GM19438 (cell line): ENCODE data around the gene TRIM44.
"Not testable (repeated sequence)": the region's sequence is repeated elsewhere in the genome, so short reads cannot be mapped to it uniquely, and the experiment has no call there.

Experiments
- ATAC-seq: cut with Tn5 transposase; IDR thresholded peaks from one replicate; pipeline ENCODE4 v1.9.1; 2021; ENCODE audit warnings: low read depth; ENCODE audit not compliant: unreplicated experiment

TRIM44 gene

DNA sequence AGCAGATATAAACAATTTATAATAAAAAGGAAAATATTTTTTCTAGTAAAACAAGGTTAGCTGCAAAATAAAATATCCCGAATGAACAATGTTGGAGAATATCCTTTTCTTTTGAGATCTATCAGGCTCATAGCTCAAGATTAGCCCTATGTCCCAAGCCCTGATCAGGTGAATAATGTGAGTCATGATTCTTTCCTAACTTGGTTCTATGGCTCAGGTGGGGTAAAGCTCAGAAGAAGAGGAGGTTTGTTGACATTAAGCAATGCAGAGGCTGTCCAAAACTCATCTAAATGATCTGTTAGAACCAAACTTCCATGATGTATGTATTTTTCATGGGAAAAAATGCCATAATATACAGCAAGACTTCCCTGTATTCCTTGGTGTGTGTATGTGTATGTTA is 86.1 kb downstream of the TRIM44 start:
- no peak for ATAC-seq

DNA sequence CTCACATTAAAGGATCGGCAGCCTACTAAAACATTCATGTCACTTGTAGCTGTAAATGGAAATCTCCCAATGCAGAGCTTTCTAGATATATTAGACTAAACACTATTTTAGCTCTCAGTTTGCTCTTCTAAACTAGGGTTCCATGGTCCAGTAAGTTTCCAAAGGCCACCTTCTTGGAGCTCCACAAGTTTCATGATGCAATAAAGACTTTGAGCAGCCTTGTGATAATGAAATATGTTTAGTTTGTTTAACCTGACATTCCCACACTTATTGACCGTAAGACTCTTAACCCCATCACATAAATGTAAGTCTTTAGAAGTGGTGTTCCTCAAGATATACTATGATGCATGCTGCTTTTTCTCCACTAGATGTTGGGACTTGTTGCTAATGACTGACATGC is 87.7 kb downstream of the TRIM44 start:
- no peak for ATAC-seq

DNA sequence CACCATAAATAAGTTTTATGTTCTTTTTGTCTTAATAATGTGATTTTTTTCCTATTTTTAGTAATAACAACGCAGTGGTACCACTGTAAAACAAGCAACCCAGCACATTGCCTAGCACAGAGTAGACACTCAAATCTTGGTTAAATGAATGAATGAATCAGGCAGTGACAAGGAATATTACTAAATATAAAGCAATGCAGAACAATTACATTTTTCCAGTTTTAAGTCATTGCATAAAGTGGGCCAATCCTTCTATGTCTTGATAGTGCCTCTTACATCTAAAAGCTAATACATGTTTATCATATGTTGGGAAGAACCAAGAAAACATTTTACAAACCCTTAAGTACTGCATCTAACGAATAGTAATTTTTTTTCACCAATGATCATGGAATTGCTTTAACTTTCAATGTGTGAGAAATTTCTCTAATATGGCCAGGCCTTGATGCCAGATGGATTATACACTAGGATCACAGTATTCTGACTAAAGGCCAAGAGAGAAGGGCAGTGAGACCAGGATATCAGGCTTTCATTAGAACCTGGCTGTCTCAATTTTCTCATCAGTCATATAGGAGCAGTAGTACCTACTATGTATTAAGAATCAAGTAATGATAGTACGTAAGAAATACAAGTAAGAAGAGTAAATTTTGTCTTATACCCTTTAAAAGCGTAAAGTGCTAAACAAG is 88.5 kb downstream of the TRIM44 start:
- ATAC-seq: no peak

DNA sequence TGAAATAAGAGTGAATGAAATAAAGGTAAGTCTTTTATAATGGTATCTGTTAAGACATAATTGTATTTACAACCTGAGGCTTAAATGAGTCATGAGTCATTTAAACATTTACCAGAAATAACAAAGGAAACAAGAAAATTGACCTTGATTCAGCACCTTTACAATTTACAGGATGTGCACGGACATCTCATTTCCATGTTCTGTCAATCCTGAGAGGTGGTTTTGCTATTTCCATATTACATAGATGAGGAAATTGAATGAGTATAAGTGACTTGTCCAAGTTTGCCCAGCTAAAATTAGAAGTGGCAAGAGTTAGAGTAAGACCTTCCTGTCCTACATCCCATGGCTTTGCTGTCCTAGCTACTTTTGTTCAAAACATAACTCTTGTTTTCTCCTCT is 89.1 kb downstream of the TRIM44 start:
- no peak for ATAC-seq

DNA sequence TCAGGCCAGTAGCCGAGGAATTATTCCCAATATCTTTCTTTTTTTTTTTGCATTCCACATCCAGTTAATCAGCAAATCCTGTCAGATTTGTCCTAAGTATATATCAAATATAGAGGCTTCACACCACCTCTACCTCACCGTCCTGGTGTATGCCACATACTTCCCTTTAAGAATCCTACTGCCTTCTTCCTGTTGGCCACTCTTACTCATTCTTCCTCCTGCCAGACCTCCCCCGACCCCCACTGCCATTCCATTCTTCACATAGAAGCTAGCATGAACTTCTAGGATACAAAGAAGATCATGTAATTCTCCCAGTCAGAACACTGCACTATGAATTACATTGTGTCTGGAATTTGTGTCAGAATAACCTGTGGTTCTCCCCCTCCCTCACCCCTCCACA is 89.5 kb downstream of the TRIM44 start:
- ATAC-seq: no peak

DNA sequence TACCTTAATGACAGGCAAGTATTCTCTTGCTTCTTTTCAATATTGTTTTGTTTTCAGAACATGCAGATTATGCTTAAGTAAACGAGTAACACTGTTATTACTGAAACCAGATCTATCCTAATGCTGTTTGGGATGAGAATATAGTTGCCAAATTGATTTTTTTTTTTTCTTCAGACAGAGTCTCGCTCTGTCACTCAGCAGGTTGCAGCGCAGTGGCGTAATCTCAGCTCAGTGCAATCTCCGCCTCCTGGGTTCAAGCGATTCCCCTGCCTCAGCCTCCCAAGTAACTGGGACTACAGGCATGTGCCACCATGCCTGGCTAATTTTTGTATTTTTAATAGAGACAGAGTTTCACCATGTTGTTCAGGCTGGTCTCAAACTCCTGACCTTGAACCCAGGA is 91.0 kb downstream of the TRIM44 start:
- not testable (repeated sequence) for ATAC-seq

DNA sequence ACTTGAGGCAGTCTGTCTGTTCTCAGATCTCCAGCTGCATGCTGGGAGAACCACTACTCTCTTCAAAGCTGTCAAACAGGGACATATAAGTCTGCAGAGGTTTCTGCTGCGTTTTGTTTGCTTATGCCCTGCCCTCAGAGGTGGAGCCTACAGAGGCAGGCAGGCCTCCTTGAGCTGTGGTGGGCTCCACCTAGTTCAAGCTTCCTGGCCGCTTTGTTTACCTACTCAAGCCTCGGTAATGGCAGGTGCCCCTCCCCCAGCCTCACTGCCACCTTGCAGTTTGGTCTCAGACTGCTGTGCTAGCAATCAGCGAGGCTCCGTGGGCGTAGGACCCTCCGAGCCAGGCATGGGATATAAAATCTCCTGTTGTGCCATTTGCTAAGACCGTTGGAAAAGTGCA is 97.4 kb downstream of the TRIM44 start:
- ATAC-seq: not testable (repeated sequence)

DNA sequence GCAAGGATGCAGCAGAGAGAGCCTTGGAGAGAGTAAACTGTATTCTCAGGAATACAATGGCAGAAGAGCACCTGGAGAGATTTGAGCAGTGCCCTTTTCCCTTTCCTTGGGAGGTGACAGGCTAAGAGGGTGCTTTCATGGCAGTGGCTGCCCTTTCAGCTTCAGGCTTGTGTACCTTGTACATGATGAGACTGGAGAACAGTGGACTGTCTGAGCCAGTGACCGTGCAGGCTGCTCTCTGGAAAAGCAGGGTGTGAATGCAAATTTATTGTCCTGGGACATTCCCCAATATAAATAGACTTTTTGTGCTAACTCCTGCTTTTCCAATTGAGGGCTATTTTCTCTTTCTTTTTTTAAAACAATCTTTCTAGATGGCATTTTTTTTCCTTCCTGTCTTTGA is 99.3 kb downstream of the TRIM44 start:
- no peak for ATAC-seq

DNA sequence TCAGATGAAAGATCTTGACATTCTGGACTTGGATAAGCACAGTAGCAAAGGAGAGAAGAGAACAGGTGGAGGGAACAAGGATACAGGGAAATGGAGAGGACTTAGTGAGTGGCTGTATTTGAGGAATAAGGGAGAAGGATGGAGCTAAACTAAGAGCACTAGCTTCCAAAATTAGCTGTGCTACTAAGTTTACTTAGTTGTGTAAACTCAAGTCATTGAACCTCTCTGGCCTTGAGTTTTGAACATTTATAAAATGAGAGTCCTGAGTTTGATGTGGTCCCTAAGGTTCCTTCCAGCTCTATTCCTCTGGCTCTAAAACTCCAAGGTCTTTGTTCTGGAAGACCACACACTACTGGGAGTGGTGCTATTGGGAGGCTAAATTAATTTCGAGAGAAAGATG is 100.7 kb downstream of the TRIM44 start:
- ATAC-seq: no peak

DNA sequence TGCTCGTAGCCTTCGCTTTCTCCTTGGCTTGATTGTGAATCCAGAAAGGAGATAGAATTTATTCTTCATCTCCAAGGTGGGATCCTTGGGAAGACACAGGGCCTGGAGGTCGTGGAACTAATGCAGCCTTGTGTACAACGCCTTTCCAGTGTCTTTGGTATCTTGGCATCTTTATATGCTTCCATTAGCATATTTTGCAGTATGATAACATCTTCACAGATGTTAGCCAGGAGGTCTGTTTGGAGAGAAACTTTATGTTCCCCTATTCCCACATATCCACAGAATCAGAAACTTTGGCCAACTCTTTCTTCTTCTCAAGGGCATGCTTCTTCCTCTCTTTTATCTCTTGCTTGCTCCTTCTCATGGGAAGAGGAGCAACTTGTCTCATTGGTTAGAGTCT is 101.2 kb downstream of the TRIM44 start:
- ATAC-seq: no peak

DNA sequence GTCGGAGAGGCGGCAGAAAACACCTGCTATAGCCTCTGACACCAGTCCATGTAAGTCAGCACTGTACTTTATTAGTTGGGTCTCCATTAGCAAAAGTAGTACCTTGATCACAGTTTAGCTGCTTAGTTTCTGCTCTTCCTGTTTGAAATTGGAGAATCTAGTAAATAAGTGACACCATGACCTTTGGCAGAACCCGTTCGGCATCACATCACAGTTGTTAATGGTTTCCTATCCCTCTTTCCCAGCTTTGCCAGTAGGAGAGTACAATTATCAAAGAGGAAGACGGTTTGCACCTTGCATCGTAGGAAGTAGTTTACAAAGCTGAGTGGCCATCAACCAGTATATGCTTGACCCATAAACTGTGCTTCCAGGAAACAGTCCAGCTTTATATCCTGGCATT is 101.8 kb downstream of the TRIM44 start:
- ATAC-seq: no peak

DNA sequence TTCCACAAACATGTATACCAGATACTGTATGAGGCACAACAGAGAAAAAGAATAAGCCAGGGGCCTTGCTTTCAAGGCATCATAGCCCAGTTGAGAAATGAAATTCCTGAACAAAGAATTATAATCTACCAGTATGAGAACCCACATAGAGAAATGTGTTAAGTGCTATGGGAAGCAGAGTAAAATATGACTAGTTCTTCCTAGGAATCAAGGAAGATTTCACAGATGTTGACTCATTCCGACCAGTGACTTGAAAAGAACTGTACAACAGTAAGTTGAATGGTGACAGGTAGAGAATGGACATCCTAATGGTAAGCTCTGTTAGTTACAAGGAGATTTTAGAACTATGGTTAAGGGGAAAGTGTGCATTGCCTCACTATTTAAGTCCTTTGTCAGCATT is 102.6 kb downstream of the TRIM44 start:
- no peak for ATAC-seq

DNA sequence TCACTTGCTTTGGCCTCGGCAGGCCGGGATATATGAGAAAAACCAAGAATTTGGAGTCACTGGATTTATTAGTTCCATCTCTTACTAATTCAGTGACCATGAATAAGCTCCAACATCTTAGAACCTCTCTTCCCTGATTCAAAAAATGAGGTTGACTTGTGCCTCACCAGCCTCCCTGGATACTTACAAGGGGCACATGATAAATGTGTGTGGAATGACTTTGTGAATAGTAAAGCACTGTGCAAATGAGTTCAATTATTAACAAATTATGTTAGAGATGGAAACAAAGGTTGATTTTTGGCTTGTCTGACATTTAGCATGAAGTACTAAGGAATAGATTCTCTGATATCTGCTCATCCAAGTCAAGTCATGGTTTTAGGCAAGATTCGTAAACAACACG is 104.1 kb downstream of the TRIM44 start:
- ATAC-seq: no peak

DNA sequence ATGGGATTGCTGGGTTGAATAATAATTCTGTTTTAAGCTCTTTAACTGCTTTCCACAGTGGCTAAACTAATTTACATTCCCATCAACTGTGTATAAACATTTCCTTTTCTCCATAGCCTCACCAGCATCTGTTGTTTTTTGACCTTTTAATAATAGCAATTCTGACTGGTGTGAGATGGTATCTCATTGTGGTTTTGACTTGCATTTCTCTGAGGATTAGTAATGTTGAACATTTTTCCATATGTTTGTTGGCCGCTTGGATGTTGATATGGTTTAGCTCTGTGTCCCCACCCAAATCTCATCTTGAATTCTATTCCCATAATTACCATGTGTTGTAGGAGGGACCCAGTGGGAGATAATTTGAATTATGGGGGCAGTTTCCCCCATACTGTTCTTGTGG is 107.8 kb downstream of the TRIM44 start:
- ATAC-seq: not testable (repeated sequence)

DNA sequence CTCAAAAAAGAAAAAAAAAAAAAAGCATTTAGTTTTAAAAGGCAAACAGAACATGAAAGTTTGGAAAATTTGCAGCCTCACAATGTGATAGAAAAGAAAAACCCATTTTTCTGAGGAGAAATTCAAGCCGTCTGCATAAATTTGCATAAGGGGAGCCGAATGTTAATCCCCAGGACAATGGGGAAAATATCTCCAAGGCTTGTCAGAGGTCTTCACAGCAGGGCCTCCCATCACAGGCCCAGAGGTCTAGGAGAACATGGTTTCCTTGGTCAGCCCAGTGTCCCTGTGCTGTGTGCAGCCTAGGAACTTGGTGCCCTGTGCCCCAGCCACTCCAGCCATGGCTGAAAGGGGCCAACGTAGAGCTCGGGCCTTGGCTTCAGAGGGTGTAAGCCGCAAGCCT is 109.1 kb downstream of the TRIM44 start:
- no peak for ATAC-seq

DNA sequence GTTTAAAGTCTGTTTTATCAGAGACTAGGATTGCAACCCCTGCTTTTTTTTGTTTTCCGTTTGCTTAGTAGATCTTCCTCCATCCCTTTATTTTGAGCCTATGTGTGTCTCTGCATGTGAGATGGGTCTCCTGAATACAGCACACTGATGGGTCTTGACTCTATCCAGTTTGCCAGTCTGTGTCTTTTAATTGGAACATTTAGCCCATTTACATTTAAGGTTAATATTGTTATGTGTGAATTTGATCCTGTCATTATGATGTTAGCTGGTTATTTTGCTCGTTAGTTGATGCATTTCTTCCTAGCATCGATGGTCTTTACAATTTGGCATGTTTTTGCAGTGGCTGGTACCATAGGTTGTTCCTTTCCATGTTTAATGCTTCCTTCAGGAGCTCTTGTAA is 114.7 kb downstream of the TRIM44 start:
- ATAC-seq: not testable (repeated sequence)

DNA sequence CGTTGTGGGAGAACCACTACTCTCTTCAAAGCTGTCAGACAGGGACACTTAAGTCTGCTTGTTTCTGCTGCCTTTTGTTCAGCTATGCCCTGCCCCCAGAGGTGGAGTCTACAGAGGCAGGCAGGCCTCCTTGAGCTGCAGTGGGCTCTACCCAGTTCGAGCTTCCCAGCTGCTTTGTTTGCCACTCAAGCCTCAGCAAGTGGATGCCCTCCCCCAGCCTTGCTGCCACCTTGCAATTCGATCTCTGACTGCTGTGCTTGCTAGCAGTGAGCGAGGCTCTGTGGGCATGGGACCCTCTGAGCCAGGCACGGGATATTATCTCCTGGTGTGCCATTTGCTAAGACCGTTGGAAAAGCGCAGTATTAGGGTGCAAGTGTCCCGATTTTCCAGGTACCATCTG is 116.4 kb downstream of the TRIM44 start:
- ATAC-seq: not testable (repeated sequence)

DNA sequence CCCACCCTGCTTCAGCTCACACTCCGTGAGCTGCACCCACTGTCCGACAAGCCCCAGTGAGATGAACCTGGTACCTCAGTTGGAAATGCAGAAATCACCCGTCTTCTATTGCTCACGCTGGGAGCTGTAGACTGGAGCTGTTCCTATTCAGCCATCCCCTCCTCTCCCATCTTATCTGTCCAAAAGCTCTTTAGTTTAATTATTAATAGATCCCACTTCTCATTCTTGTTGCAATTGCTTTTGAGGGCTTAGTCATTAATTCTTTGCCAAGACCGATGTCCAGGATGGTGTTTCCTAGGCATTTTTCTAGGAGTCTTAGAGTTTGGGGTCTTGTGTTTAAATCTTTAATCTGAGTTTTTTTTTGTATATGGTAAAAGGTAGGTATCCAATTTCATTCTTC is 116.8 kb downstream of the TRIM44 start:
- ATAC-seq: no peak

DNA sequence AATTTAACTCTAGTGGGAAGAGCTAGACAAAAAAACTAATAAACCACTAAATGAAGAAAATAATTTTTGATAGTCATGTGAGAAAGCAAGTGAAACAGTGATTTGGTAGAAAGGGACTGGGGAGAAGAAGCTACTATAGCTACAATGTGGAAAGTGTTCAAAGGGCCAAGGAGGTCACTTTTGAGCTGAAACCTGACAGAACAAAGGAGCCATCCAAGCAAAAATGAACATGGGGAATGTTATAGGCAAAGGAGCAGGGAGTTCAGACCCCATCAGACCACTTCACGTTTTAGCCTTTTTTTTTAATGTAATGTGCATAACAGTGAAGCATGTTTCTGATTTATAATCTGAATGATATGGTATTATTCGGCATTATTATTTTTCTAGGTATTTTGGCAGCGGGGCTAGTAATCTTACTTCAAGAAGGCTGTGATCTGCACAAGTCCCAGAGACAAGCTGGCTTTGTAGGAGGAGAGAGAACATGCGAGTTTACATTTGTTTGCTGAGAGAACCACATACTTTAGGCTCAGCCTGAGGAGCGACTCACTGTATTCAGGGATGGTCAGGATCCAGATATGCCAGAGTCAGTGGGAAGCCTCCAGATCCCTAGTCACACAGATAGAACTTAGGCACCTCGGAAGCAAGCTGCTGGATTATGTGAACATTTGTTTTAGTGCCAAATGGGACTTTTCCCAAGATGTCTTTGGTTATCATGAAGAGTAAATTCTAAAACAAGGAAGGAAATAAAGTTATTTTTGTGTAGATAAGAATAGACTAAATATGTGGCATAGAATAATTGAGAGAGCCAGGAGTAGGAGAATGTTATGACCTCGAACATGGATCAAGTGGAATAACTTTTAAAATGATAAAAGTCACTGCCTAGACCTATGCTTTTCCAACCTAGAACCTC is 118.6 kb downstream of the TRIM44 start:
- no peak for ATAC-seq

DNA sequence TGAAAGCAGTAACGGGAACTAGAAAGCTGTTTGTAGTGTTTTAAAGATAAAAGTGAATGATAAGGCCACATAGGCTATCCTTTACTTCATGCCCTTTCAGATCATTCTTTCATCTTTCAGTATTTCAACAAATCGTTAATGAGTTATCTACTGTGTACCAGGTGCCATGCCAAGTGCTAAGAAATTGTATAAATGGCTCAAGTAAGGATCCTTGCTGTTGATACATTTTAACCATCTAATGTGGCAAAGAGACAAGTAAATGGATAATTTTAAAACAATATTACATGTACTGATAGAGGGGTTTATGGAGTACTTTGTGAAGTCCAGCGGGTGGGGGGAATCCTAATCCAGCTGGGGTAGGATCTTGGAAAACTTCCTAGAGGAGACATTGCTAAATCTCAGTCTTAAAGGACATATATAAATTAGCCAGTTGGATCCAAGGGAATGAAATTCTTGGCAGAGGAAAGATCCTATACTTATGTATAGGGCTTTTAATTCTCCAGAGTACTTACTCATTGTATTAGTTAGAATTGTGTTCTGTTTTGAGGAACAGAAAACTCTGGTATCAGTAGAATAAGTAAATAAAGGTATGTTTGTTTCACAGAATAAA is 119.4 kb downstream of the TRIM44 start:
- no peak for ATAC-seq

DNA sequence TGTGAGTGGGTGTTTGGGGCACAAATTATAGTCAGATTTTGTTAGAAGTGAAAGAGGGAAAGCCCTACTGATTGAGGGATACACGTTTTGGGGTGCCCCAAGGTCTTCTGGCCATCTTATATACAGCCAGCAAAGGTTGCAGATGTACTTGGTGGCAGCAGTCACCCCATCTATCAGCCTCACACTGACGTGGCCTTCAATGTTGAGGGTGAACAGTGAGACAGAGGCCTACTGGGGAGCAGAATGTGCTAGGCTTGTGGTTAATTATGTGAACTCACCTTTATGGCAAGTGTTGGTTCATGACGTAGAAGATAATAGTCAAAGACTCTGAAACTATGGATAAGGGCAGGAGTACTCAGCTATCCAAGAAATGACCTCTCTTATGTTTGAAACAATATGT is 121.2 kb downstream of the TRIM44 start:
- ATAC-seq: no peak

DNA sequence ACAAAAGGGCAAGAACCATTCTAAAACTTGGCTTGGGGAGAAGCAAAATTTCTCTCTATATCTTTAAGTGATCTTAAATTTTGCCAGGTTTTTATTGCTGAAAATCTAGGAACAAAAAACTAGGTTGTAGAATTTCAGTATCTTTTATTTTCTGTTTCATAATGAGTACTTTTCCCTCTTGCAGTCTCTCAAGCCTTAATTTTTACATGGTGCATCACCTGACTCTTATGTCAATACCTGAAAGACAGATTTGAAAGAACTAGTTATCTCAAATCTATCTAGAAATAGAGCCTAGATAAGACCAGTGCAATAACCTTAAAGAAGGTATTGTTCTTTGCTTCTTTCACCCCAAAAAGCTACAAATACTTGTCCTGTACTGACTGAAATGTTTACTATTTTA is 122.1 kb downstream of the TRIM44 start:
- peak; percentile 45 for ATAC-seq
